PFSK-1 (cell line): ENCODE results near the gene TTN.
A peak's percentile ranks its signal among the peaks of the same experiment; 100 is the strongest.

ENCODE experiments used
- FOXP2 ChIP-seq: optimal IDR thresholded peaks from 2 replicates; pipeline ENCODE3; 2011; ENCODE audit warnings: borderline replicate concordance, control low read depth, inconsistent platforms; ENCODE audit not compliant: insufficient read depth; ENCODE audit errors: extremely low read length, extremely low read depth
- POLR2AphosphoS5 ChIP-seq: IDR thresholded peaks from 2 replicates; pipeline ENCODE4 v1.6.1; 2012; ENCODE audit warnings: low read depth, mild to moderate bottlenecking, control low read depth, low read length, moderate library complexity
- REST ChIP-seq, 2 experiments: IDR thresholded peaks; 2 replicates each; pipeline versions ENCODE4 v1.6.1 to v1.8.0; 2011 to 2012; ENCODE audit warnings: low read depth in 2 of 2, low read length in 2 of 2, control low read depth in 1 of 2, inconsistent platforms in 1 of 2, mild to moderate bottlenecking in 1 of 2, moderate library complexity in 1 of 2; ENCODE audit not compliant: insufficient read depth in 1 of 2
- SIN3A ChIP-seq: IDR thresholded peaks from 2 replicates; pipeline ENCODE4 v1.6.1; 2012; ENCODE audit warnings: mild to moderate bottlenecking, low read length, moderate library complexity, borderline replicate concordance; ENCODE audit not compliant: insufficient read depth
- TAF1 ChIP-seq: IDR thresholded peaks from 2 replicates; pipeline ENCODE4 v1.6.1; 2012; ENCODE audit warnings: low read length, control low read depth, borderline replicate concordance; ENCODE audit not compliant: insufficient read depth

TTN gene

GRCh38 chr2:178480227-178481181, 326.7 kb downstream of the TTN start, which contains the start of gene PLEKHA3:
Gene PLEKHA3, plus strand, starts transcription at chr2:178480457. Its CDS starts 413 bp downstream, at chr2:178480870.
- TF ChIP-seq FOXP2 (peak; percentile 69), POLR2AphosphoS5 (0 out of 2 replicates have a peak, but pooled peaks have one; percentile 49), REST (IDR thresholded peaks at IDR 0.05; ENCODE audit: insufficient read depth in 1 of 2, low read depth in 2 of 2, low read length in 2 of 2) (no peak), TAF1 (peak; percentile 71; the same call in 1 of the 2 replicates), SIN3A (no peak)

GRCh38 chr2:178479758-178480226, 327.4 kb downstream of the TTN start:
- TF ChIP-seq REST (IDR thresholded peaks at IDR 0.05; ENCODE audit: insufficient read depth in 1 of 2, low read depth in 2 of 2, low read length in 2 of 2) (no peak), TAF1 (no peak), FOXP2 (no peak), SIN3A (no peak)

- TF ChIP-seq FOXP2 (no peak), TAF1 (no peak), SIN3A (no peak), POLR2AphosphoS5 (no peak), REST (IDR thresholded peaks at IDR 0.05; ENCODE audit: insufficient read depth in 1 of 2, low read depth in 2 of 2, low read length in 2 of 2) (no peak)
These were observed 328.0 kb downstream of the TTN start for GRCh38 chr2:178479275-178479616.

GRCh38 chr2:178478439-178479274, 328.6 kb downstream of the TTN start, which contains the start of gene FKBP7:
Gene FKBP7, minus strand, starts transcription at chr2:178478600. Its CDS starts 101 bp downstream, at chr2:178478499.
- TF ChIP-seq FOXP2 (no peak), SIN3A (0 out of 2 replicates have a peak, but pooled peaks have one; percentile 35), POLR2AphosphoS5 (peak; percentile 76), REST (IDR thresholded peaks at IDR 0.05; ENCODE audit: insufficient read depth in 1 of 2, low read depth in 2 of 2, low read length in 2 of 2) (no peak), TAF1 (peak; percentile 69; the same call in 1 of the 2 replicates)
